Mucosa of descending colon (tissue), 3 donors: Measurements from ENCODE around the gene CYB5R3. TPM values are rescaled to one million over a fixed set of nuclear protein-coding genes. Genes with fewer than 3 reads are reported as not detected.
A peak's percentile ranks its signal among the peaks of the same experiment; 100 is the strongest.

ENCODE experiments used
- ATAC-seq: fragments of 200-7000 bp; cut with Tn5 transposase; one replicate; pipeline ENCODE4 v1.9.1; 2020; ENCODE audit warnings: mild to moderate bottlenecking, moderate library complexity
- DNase-seq, 3 donors: peaks; one replicate each; pipeline ENCODE4 v3.0.0-alpha.2; 2020
- H3K36me3 ChIP-seq: fragments of 200-600 bp; one replicate; pipeline ENCODE4 v1.8.0; 2021; ENCODE audit warnings: low read depth, mild to moderate bottlenecking
- H3K4me1 ChIP-seq: fragments of 200-600 bp; one replicate; pipeline ENCODE4 v1.8.0; 2021; ENCODE audit warnings: low read depth, mild to moderate bottlenecking
- H3K4me3 ChIP-seq: fragments of 200-600 bp; one replicate; pipeline ENCODE4 v1.8.0; 2021; ENCODE audit warnings: mild to moderate bottlenecking
- H3K9me3 ChIP-seq: fragments of 200-600 bp; one replicate; pipeline ENCODE4 v1.8.0; 2021; ENCODE audit warnings: mild to moderate bottlenecking
- intact Hi-C, 2 donors: fragments of 100-400 bp; cut with DNase I in 1 of 2; cut with micrococcal nuclease in 1 of 2; formaldehyde crosslinking; loops; one replicate each; pipeline versions ENCODE4 v1.11.0 to v1.11.1; 2022; cut with DNase I, micrococcal nuclease
- total RNA-seq, 3 donors: library from RNA; stranded (reverse); fragmentation: NEBNext Ultra II Directional in 2 of 3; extraction: Animal tissue kit (Norgen Biotek cat#: 25700) in 2 of 3; gene quantifications; one replicate each; pipeline versions ENCODE4 v1.2.1 to v1.2.4, GENCODE V29; 2021 to 2023
- TF ChIP-seq, protein P1 (sequence below): fragments of 200-600 bp; IDR thresholded peaks from one replicate; pipeline ENCODE4 v1.8.0; 2022; ENCODE audit warnings: antibody characterized with exemption, mild to moderate bottlenecking
- donor health status: DM: no; HTN: no; CAD: no; lungs with moderate emphysema.
- donor health status: DM: no; HTN: no; CAD: no.
- donor health status: DM: no; HTN: yes; CAD: no.

CYB5R3 gene
- total RNA-seq, 3 donors from 2014 or later = 139 to 211 (median 176) TPM

DNA sequence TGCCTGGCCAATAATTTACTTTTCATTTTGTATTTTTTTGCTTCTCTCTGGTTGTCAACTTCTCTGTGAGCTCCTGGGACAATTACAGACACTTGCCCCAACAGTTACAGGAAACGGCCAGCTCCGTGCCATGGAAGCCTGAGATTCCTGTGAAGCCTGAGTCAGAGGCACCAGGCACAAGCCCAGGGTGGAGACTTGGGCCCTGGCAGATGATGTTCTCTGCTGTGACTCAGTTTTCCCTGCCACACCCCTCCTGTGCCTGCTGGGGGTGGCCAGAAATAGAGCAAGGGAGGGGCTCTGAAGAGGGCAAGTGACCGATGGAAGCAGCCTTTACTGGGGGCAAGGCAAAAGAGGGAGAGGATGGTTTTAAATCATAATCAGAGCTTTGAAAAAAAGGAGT, 13.7 kb downstream of the CYB5R3 start:
- ATAC-seq = peak; percentile 83
- TF ChIP-seq, protein P1, sequence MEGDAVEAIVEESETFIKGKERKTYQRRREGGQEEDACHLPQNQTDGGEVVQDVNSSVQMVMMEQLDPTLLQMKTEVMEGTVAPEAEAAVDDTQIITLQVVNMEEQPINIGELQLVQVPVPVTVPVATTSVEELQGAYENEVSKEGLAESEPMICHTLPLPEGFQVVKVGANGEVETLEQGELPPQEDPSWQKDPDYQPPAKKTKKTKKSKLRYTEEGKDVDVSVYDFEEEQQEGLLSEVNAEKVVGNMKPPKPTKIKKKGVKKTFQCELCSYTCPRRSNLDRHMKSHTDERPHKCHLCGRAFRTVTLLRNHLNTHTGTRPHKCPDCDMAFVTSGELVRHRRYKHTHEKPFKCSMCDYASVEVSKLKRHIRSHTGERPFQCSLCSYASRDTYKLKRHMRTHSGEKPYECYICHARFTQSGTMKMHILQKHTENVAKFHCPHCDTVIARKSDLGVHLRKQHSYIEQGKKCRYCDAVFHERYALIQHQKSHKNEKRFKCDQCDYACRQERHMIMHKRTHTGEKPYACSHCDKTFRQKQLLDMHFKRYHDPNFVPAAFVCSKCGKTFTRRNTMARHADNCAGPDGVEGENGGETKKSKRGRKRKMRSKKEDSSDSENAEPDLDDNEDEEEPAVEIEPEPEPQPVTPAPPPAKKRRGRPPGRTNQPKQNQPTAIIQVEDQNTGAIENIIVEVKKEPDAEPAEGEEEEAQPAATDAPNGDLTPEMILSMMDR = no peak
- H3K36me3 ChIP-seq = no peaks in the 10 kb centered on the region
- DNase-seq = peak in 1 of 3 donors; percentile 72
- intact Hi-C loops = no loop called here
- no peak overlapping the region for H3K4me3 ChIP-seq
- H3K9me3 ChIP-seq = no peaks in the 10 kb centered on the region
- H3K4me1 ChIP-seq = no peaks in the 10 kb centered on the region

DNA sequence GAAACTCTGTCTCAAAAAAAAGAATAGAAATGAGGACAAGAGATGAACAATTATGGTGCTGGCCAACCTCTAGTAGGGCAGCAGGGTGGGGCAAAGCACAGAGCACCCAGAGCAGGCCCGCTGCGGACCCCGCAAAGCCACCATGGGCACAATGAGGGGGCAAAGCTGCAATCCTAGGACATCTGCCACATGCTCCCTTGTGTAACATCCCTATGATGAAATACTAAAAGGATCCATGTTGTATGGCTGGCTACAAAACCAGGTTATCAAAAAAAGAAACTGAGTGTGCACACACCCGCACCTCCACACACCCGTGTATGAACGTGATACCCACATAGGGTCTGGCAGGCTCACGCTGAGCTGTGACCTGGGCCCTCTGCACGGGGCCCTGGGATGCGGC, 16.2 kb downstream of the CYB5R3 start:
- no peaks in the 10 kb centered on the region for H3K4me1 ChIP-seq
- TF ChIP-seq, protein P1 = no peak
- no peak for ATAC-seq
- H3K36me3 ChIP-seq = no peaks in the 10 kb centered on the region
- intact Hi-C loops = no loop called here
- no peaks in the 10 kb centered on the region for H3K9me3 ChIP-seq
- DNase-seq = no peak
- no peak overlapping the region for H3K4me3 ChIP-seq

DNA sequence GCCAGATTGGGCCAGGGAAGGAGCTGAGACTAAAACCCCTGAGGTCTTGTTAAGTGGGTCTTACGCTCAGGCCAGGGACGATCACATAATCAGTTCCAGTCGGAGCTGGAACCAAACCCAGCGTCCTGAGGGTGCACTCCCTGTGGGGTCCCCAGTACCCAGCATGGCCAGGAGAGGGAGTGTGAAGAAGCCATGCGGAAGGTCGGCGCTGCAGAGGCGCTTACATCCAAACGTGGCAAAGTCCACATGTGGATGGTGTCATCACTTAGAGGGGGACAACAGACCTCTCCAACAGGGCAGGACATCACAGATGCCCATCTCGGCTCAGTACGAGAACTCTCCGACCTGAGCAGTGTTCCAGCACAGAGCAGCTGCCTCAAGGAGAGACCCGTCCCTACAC, 17.1 kb downstream of the CYB5R3 start:
- TF ChIP-seq, protein P1 = no peak
- DNase-seq (no peak), ATAC-seq (no peak)
- H3K4me1 ChIP-seq = no peaks in the 10 kb centered on the region
- intact Hi-C loops = no loop called here
- no peak overlapping the region for H3K4me3 ChIP-seq
- H3K36me3 ChIP-seq = peaks cover under 1% of the 10 kb centered on the region
- H3K9me3 ChIP-seq = no peaks in the 10 kb centered on the region

DNA sequence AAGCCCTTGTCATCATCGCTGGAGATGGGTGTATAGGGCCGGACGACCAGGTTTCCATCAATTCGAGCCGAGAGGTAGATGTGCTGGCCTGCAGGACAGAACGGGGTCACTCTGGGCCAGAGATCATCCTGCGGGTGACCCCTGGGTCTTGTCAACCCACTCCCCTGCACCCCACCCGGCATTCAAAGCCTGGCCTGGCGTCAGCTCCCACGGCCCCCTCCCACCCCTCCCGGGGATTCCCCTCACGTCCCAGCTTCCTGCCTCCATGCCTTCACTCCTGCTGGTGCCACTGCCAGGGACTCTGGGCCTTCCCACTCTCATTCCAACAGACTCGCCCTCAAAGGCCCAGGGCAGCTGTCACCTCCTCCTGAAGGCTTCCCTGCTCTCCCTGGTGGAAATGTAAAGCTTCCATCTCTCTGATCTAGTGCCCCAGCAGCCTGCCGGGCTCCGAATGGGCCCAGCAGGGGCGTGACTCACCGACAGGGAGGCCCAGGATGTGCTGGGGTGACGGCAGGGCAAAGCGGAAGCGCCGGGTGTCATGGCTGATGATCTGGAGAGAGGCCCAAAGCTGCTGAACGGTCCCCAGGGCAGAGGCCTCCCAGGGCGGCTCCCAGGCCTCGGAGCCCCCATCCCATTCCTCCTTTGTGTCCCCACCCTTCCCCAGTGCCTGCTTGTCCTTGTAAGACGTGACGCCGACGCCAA, 18.1 kb downstream of the CYB5R3 start:
- intact Hi-C loops = no loop called here
- Histone ChIP-seq H3K9me3 (no peaks in the 10 kb centered on the region), H3K4me1 (no peaks in the 10 kb centered on the region), H3K4me3 (no peak overlapping the region), H3K36me3 (peaks cover 4% of the 10 kb centered on the region)
- no peak for DNase-seq
- no peak for ATAC-seq
- TF ChIP-seq, protein P1 = no peak

DNA sequence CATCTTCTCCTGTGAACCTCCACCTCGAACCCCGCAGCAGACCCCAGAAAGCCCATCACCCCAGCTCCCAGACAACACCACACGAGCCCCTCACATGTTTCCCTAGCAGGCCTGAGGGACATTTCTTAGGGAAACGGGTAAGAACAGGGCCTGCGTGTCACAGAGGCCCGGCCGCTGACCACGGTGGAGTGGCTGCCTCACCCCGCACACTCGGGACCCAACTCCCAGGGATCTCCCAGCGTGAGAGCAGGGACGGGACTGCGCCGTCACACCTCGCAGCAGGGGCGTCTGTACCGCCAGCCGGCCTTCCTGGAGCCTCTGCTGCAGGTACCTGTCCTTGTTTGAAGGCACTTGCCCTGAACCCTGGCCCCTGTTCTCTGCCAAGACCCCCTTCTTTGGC, 19.0 kb downstream of the CYB5R3 start:
- no peak overlapping the region for H3K4me3 ChIP-seq
- intact Hi-C loops = no loop called here
- ATAC-seq (no peak), DNase-seq (no peak)
- no peaks in the 10 kb centered on the region for H3K4me1 ChIP-seq
- TF ChIP-seq, protein P1 = no peak
- H3K9me3 ChIP-seq = no peaks in the 10 kb centered on the region
- H3K36me3 ChIP-seq = peaks cover 4% of the 10 kb centered on the region
